Mesenchymal stem cell (in vitro differentiated cells and primary cell): Measurements from ENCODE around the gene EYA4.

Experiments used
- DNase-seq: peaks from one replicate; pipeline ENCODE4 v3.0.0-alpha.2; 2013
- H2AFZ ChIP-seq: one replicate; pipeline ENCODE4 v1.6.1; 2013; ENCODE audit warnings: low read depth, mild to moderate bottlenecking, control low read depth, inconsistent platforms, low read length, moderate library complexity
- H2AK5ac ChIP-seq: 2 replicates; pipeline ENCODE4 v1.6.1; 2013; ENCODE audit warnings: low read length, moderate library complexity, mild to moderate bottlenecking, inconsistent platforms; ENCODE audit not compliant: severe bottlenecking
- H2BK120ac ChIP-seq: one replicate; pipeline ENCODE4 v1.6.1; 2013; ENCODE audit warnings: low read depth, mild to moderate bottlenecking, inconsistent platforms, low read length, moderate library complexity
- H2BK12ac ChIP-seq, 2 experiments: one replicate each; pipeline ENCODE4 v1.6.1; 2013; ENCODE audit warnings: inconsistent platforms in 2 of 2, low read length in 2 of 2, mild to moderate bottlenecking in 2 of 2, moderate library complexity in 2 of 2, control low read depth in 1 of 2
- H2BK15ac ChIP-seq: one replicate; pipeline ENCODE4 v1.6.1; 2013; ENCODE audit warnings: mild to moderate bottlenecking, low read depth, inconsistent platforms; ENCODE audit not compliant: poor library complexity, severe bottlenecking
- H2BK5ac ChIP-seq: 2 replicates; pipeline ENCODE4 v1.6.1; 2013; ENCODE audit warnings: low read depth, mild to moderate bottlenecking, low read length, control low read depth, inconsistent platforms; ENCODE audit not compliant: poor library complexity, severe bottlenecking
- H3K14ac ChIP-seq, 2 experiments: one replicate each; pipeline ENCODE4 v1.6.1; 2013; ENCODE audit warnings: inconsistent platforms in 2 of 2, low read length in 2 of 2, control low read depth in 1 of 2, mild to moderate bottlenecking in 1 of 2, moderate library complexity in 1 of 2
- H3K18ac ChIP-seq, 2 experiments: one replicate each; pipeline ENCODE4 v1.6.1; 2013; ENCODE audit warnings: inconsistent platforms in 2 of 2, low read length in 2 of 2, control low read depth in 1 of 2, low read depth in 1 of 2, mild to moderate bottlenecking in 1 of 2
- H3K23ac ChIP-seq, 2 experiments: one replicate each; pipeline ENCODE4 v1.6.1; 2013; ENCODE audit warnings: inconsistent platforms in 2 of 2, low read length in 2 of 2, mild to moderate bottlenecking in 2 of 2, moderate library complexity in 2 of 2, control low read depth in 1 of 2
- H3K27ac ChIP-seq: 2 replicates; pipeline ENCODE4 v1.5.1; 2013; ENCODE audit warnings: mild to moderate bottlenecking, moderate library complexity, low read length, control low read depth, inconsistent platforms; ENCODE audit not compliant: poor library complexity, severe bottlenecking
- H3K27me3 ChIP-seq, 2 experiments: 2 replicates each; pipeline versions ENCODE4 v1.6.1 to v1.7.0; 2013; ENCODE audit warnings: low read length in 2 of 2, mild to moderate bottlenecking in 2 of 2, moderate library complexity in 2 of 2, control low read depth in 1 of 2, inconsistent platforms in 1 of 2; ENCODE audit not compliant: control insufficient read depth in 1 of 2, insufficient read depth in 1 of 2
- H3K36me3 ChIP-seq, 2 experiments: 2 replicates each; pipeline versions ENCODE4 v1.6.1 to v1.7.0; 2013; ENCODE audit warnings: low read length in 2 of 2, control low read depth in 1 of 2, inconsistent platforms in 1 of 2, low read depth in 1 of 2, mild to moderate bottlenecking in 1 of 2; ENCODE audit not compliant: insufficient read depth in 2 of 2, control insufficient read depth in 1 of 2
- H3K4ac ChIP-seq, 2 experiments: one replicate each; pipeline ENCODE4 v1.6.1; 2013; ENCODE audit warnings: inconsistent platforms in 2 of 2, low read length in 2 of 2, mild to moderate bottlenecking in 2 of 2, moderate library complexity in 2 of 2, control low read depth in 1 of 2, low read depth in 1 of 2
- H3K4me1 ChIP-seq: 2 replicates; pipeline ENCODE4 v1.6.1; 2013; ENCODE audit warnings: low read depth, low read length, control low read depth; ENCODE audit not compliant: control insufficient read depth, insufficient read depth
- H3K4me2 ChIP-seq: 2 replicates; pipeline ENCODE4 v1.6.1; 2013; ENCODE audit warnings: low read length, mild to moderate bottlenecking, inconsistent platforms; ENCODE audit not compliant: poor library complexity, severe bottlenecking
- H3K4me3 ChIP-seq, 2 experiments: 2 replicates each; pipeline versions ENCODE4 v1.5.1 to v1.7.0; 2013; ENCODE audit warnings: low read length in 2 of 2, mild to moderate bottlenecking in 2 of 2, control low read depth in 1 of 2, low read depth in 1 of 2; ENCODE audit not compliant: insufficient read depth in 1 of 2
- H3K79me1 ChIP-seq: replicated peaks from 2 replicates; pipeline ENCODE4 v1.6.1; 2013; ENCODE audit warnings: mild to moderate bottlenecking, control low read depth, low read length, inconsistent platforms; ENCODE audit not compliant: poor library complexity, severe bottlenecking
- H3K9ac ChIP-seq: 2 replicates; pipeline ENCODE4 v1.7.0; 2013; ENCODE audit warnings: mild to moderate bottlenecking, low read length, moderate library complexity
- H3K9me3 ChIP-seq: 2 replicates; pipeline ENCODE4 v1.7.0; 2013; ENCODE audit warnings: mild to moderate bottlenecking, low read length; ENCODE audit not compliant: control insufficient read depth
- H4K8ac ChIP-seq: one replicate; pipeline ENCODE4 v1.6.1; 2013; ENCODE audit warnings: inconsistent platforms, mild to moderate bottlenecking, low read length, moderate library complexity
- H4K91ac ChIP-seq: one replicate; pipeline ENCODE4 v1.6.1; 2013; ENCODE audit warnings: mild to moderate bottlenecking, low read length, inconsistent platforms
- WGBS: methylation state at CpG from one replicate; pipeline ENCODE4 v1.1.7; 2013; ENCODE audit warnings: mixed read lengths; 5-methylcytosine and 5-hydroxymethylcytosine counted together

Gene EYA4

DNA sequence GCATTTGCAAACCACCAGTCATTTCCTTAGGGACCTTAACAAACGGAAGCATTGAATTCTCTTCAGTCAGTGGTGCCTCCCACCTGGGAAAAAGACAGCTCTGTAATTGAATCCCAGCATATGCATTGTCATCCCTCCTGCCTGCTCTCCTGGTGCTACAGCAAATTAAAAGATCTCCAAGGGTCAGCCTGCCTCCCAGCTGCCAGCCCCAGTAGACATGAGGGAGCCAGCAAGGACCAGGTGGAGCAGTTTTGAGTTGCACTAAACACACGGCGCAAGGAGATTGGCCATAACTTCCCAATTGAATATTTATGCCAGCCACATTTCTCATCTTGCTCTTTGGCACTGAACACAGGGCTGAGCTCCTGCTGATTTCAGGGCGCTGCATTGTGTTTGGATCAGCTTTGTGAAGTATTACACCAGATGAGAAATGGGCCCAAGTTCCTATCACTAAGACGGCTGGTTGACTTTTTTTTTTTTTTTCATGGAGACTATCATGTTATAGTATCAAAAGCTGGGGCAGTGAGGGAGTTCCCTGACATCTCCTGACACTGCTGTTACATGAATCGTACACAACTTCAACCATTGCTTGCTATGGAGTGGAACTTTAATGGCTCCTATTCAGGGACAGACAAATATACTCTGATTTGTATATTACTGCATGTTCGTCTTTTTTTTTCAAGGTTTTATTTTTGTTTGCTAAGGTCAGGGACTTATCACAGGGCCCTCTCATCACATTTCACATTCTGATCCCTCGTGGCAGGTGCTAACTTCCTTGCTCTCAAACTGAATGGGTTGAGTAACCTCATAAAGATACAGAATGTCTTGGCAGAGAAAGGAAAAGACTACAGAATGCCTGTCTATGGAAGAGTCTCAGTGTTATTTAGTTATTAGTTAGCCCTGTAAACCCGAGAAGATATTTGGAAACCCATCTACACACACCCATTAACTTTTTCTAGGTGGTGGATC lies 191.1 kb downstream of the EYA4 start:
- Histone ChIP-seq H3K4me3 (no peak overlapping the region), H3K79me1 (no peaks in the 10 kb centered on the region), H2BK12ac (no peak overlapping the region), H3K9me3 (no peaks in the 10 kb centered on the region), H3K23ac (no peak overlapping the region), H3K4me2 (peak overlapping the region; percentile 16), H4K91ac (no peak overlapping the region), H2BK120ac (no peak overlapping the region), H2AFZ (no peak overlapping the region), H3K27me3 (no peaks in the 10 kb centered on the region), H3K14ac (no peak overlapping the region), H2BK15ac (no peak overlapping the region), H3K36me3 (no peaks in the 10 kb centered on the region), H3K4ac (no peak overlapping the region), H3K9ac (no peak overlapping the region), H2AK5ac (no peak overlapping the region), H3K4me1 (no peaks in the 10 kb centered on the region), H3K27ac (no peak overlapping the region), H3K18ac (no peak overlapping the region), H2BK5ac (no peak overlapping the region), H4K8ac (no peak overlapping the region)
- WGBS: 66% methylated on average over 6 of the region's 9 CpGs
- DNase-seq: no peak

DNA sequence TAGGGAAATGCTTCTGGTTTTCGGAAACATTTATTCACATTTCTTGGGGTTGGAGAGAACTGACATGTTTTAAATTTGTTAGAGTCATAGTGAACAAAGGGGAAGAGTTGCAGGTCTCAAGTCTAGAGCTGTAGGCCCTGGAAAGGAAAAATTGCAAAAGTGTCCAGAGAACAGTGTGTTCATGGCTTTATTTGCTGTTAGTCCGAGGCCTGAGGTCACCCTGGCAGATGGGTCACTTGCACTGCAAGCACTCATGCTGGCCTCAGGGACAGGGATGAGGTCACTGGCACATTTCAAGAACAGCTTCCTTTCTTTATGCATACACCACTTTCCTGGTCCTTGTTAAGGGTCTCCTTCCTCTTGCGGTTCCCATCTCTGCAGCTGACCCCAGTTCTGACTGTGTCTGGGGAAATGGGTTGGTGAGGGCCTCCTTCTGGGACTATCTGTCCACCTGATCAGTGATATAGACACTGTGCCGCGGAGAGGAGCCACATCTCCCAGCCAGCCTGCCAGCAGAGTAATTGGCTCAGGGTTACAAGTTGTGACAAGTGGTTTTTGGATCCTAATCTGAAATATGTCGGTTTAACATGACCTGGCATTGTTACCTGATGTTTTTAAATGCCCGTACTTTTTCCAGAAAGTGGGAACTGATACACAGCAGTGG lies 194.0 kb downstream of the EYA4 start:
- no peak overlapping the region for H4K91ac ChIP-seq
- H3K18ac ChIP-seq: no peak overlapping the region
- H2BK5ac ChIP-seq: no peak overlapping the region
- no peak overlapping the region for H3K27ac ChIP-seq
- peak overlapping the region in 1 of 2 experiments; percentile 15 for H2BK12ac ChIP-seq
- no peak overlapping the region for H3K4me3 ChIP-seq
- H3K14ac ChIP-seq: no peak overlapping the region
- no peaks in the 10 kb centered on the region for H3K36me3 ChIP-seq
- peak overlapping the region; percentile 5 for H4K8ac ChIP-seq
- H2BK15ac ChIP-seq: no peak overlapping the region
- no peak overlapping the region for H3K23ac ChIP-seq
- no peaks in the 10 kb centered on the region for H3K9me3 ChIP-seq
- H2AK5ac ChIP-seq: no peak overlapping the region
- H3K79me1 ChIP-seq: no peaks in the 10 kb centered on the region
- peak overlapping the region; percentile 18 for H2AFZ ChIP-seq
- peak; percentile 18 for DNase-seq
- H3K9ac ChIP-seq: no peak overlapping the region
- no peaks in the 10 kb centered on the region for H3K27me3 ChIP-seq
- H3K4ac ChIP-seq: no peak overlapping the region
- no peak overlapping the region for H3K4me2 ChIP-seq
- H2BK120ac ChIP-seq: no peak overlapping the region
- 70% methylated on average over 7 of the region's 7 CpGs for WGBS
- H3K4me1 ChIP-seq: no peaks in the 10 kb centered on the region

DNA sequence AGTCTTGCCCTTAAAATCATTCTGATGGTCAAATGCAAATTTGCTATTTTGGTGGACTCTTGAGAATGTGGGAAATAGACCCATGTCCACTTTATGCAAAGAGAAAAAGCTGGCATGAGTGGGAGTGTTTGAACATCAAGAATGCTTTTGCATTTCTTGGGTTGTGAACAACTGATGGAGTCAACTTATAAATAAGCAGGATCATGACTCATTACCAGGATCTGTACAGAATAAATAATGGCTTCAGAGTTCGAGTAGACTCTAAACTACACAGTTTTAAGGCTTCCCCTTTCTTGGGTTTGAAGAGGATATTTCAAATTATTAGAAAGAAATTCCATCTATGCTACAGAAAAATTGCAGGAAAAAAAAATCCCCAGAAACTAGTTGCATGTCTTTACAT lies 195.5 kb downstream of the EYA4 start:
- no peak overlapping the region for H3K27ac ChIP-seq
- no peak overlapping the region for H3K4me2 ChIP-seq
- H3K4me1 ChIP-seq: no peaks in the 10 kb centered on the region

DNA sequence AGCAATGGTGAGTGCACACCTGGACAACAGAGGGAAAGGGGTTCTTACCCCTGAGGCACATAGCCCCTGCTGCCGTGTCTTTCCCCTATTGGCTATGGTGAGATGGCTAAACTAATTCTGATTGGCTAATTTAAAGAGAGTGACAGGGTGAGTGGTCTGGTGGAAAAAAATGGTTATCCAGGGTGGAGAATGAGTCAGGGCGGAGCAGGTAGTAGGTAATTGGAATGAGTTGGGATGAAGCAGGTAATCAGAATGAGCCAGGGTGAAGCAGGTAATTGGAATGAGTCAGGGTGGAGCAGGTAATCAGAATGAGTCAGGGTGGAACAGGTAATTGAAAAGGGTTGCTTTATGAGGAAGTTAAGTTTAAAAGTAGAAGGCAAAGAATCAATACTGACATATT lies 200.3 kb downstream of the EYA4 start:
- Histone ChIP-seq H2AK5ac (no peak overlapping the region), H2BK120ac (no peak overlapping the region)
- 95% methylated on average over 2 of the region's 2 CpGs for WGBS

More for the DNA sequence above, 195.5 kb downstream of the EYA4 start:
- no peak overlapping the region for H2AK5ac ChIP-seq
- no peak overlapping the region for H3K23ac ChIP-seq
- H3K14ac ChIP-seq: no peak overlapping the region
- H3K4ac ChIP-seq: no peak overlapping the region
- no peak overlapping the region for H4K8ac ChIP-seq
- no peak overlapping the region for H3K4me3 ChIP-seq
- H2BK15ac ChIP-seq: no peak overlapping the region
- WGBS: no CpG with 5 or more reads among the region's 1 CpG
- no peak overlapping the region for H2BK12ac ChIP-seq
- no peaks in the 10 kb centered on the region for H3K36me3 ChIP-seq
- no peak overlapping the region for H3K18ac ChIP-seq
- H2BK5ac ChIP-seq: no peak overlapping the region
- no peak overlapping the region for H4K91ac ChIP-seq
- H3K79me1 ChIP-seq: no peaks in the 10 kb centered on the region
- H3K27me3 ChIP-seq: no peaks in the 10 kb centered on the region
- DNase-seq: peak; percentile 33
- H3K9ac ChIP-seq: no peak overlapping the region
- H2AFZ ChIP-seq: no peak overlapping the region
- H2BK120ac ChIP-seq: no peak overlapping the region
- H3K9me3 ChIP-seq: no peaks in the 10 kb centered on the region

More for the DNA sequence above, 200.3 kb downstream of the EYA4 start:
- H3K9me3 ChIP-seq: no peaks in the 10 kb centered on the region
- H2BK12ac ChIP-seq: no peak overlapping the region
- H2AFZ ChIP-seq: no peak overlapping the region
- no peak overlapping the region for H3K27ac ChIP-seq
- no peak overlapping the region for H4K8ac ChIP-seq
- H3K9ac ChIP-seq: no peak overlapping the region
- H2BK5ac ChIP-seq: no peak overlapping the region
- H3K79me1 ChIP-seq: no peaks in the 10 kb centered on the region
- no peak overlapping the region for H3K18ac ChIP-seq
- no peak overlapping the region for H3K4me2 ChIP-seq
- no peak overlapping the region for H3K4me3 ChIP-seq
- no peak overlapping the region for H3K14ac ChIP-seq
- no peak overlapping the region for H2BK15ac ChIP-seq
- DNase-seq: no peak
- no peak overlapping the region for H3K4ac ChIP-seq
- H3K27me3 ChIP-seq: no peaks in the 10 kb centered on the region
- H3K23ac ChIP-seq: no peak overlapping the region
- no peak overlapping the region for H4K91ac ChIP-seq
- H3K36me3 ChIP-seq: no peaks in the 10 kb centered on the region
- H3K4me1 ChIP-seq: no peaks in the 10 kb centered on the region
